HG03520 (cell line): ENCODE measurements around the gene VAT1L.

Experiments
- ATAC-seq: cut with Tn5 transposase; IDR thresholded peaks from one replicate; pipeline ENCODE4 v1.9.1; 2021; ENCODE audit warnings: mild to moderate bottlenecking, moderate library complexity; ENCODE audit not compliant: unreplicated experiment

Gene VAT1L

GRCh38 chr16:77905374-77905920 is 117.1 kb downstream of the VAT1L start:
- ATAC-seq = no peak

DNA sequence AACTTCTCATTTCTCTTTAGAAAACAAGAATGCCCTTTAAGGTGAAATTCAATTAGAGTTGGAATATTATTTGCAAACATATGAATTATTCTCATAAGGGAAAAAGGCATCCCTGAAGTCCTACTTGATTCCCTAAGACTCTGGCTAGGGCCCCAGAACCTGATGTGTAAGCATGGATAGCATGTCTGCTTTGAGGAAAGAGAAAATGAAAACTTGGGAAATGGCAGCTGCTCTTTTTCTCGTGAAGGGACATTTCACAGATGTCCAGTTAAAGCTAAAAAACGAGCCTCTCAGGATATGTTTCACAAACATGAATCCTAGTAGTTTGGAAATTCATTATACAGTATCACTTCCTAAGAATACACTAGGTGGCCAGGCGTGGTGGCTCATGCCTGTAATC is 121.7 kb downstream of the VAT1L start:
- ATAC-seq = no peak

GRCh38 chr16:77912617-77913016 is 124.3 kb downstream of the VAT1L start:
- ATAC-seq = no peak

GRCh38 chr16:77913738-77914253 is 125.4 kb downstream of the VAT1L start:
- ATAC-seq = no peak

- no peak for ATAC-seq
Measured at GRCh38 chr16:77916111-77916510, 127.7 kb downstream of the VAT1L start.

DNA sequence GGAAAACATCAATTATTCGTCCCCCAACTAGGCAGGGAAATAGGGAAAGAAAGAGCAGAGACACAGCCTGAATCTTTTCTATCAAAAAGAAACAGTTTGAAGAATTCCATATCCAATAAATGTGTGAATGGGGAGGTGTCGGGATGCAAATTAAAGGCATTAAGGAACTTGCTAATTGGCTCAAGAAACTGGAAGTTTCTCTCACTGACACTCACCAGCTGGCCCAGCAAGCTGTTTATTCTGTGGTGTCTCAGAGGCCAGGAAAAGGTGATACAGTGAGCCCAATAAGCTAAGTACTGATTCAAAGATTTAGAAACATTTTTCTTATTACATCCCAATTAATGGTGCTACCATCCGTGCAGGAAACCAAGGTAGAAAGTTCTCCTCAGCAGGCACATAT is 129.6 kb downstream of the VAT1L start:
- ATAC-seq = no peak

GRCh38 chr16:77918809-77919707 is 130.7 kb downstream of the VAT1L start:
- ATAC-seq = no peak

- no peak for ATAC-seq
Measured at GRCh38 chr16:77919761-77920415, 131.5 kb downstream of the VAT1L start.

DNA sequence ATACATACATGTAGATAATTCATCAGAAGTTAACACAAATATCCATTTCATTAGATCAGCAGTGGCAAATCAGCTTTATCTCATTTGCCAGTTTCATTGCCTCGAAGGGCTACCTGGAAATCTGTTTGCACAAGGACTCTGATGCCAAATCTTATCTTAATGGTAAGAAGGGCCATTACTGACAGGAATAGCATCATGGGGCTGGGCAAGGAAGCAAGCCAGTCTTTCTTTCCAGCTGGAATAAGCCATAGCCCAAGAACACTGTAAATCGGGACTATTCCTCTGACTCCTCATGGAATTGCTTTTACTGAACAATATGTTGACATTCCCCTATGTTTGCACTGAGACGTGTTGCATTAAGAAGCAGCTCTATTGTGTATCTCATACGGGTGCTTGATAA is 132.6 kb downstream of the VAT1L start:
- no peak for ATAC-seq

GRCh38 chr16:77922228-77922754 is 133.9 kb downstream of the VAT1L start:
- ATAC-seq = no peak

DNA sequence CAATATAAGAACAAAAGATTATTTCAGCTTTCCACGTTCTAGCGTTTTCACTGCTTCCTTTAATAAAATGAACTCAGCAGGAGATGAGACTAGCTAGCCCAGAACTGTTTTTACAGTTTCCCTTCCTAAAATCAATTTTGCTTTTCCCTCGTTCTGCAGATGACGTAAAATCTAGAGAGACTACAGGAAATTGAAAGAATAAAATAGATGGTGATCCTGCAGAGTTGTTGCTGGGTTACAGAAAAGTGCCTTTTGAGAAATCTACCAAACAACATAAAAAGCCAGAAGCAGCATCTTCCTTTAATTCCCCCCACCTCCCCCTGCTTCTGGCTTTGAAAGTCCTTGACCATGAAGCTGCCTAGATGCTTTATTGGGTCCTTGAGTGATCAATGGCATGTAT is 137.2 kb downstream of the VAT1L start:
- ATAC-seq = no peak

- no peak for ATAC-seq
Measured at GRCh38 chr16:77928096-77928495, 139.7 kb downstream of the VAT1L start.

DNA sequence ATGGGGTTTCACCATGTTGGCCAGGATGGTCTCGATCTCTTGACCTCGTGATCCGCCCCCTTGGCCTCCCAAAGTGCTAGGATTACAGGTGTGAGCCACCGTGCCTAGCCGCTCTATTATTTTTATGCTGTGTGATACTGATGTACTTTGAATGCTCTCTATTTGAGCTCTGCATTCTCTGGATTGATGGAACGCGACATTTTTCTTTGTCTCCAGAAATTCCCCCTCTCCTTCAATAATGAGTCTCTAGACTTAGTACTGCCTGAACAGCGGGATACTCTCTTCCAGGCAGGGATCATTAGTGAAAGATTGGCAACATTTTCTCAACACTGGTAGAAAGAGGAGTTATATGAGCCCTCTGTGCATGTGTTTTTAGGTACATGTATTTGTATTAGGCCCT is 140.6 kb downstream of the VAT1L start:
- no peak for ATAC-seq

GRCh38 chr16:77931058-77931457 is 142.7 kb downstream of the VAT1L start:
- no peak for ATAC-seq

- ATAC-seq = no peak
Measured at GRCh38 chr16:77937473-77938149, 149.2 kb downstream of the VAT1L start.

GRCh38 chr16:77938913-77939312 is 150.5 kb downstream of the VAT1L start:
- no peak for ATAC-seq

DNA sequence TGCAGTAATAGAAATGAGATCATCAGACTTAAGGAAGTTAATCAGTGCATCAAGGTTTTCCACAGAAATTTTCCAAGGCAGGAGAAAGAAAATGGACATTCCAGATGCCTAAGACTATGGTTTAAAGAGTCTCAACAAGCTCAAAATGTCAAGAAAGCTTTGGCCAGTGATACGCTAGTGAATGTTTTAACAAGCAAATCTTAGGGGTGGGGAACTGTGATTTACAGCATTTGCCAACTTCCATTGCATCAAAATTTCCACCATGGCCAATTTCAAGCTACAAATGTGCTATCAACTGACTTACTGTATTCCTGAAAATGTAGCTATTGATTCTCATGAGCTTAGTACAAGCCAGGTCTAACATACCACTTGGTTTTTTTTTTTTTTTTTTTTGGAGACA is 151.6 kb downstream of the VAT1L start:
- ATAC-seq = no peak

DNA sequence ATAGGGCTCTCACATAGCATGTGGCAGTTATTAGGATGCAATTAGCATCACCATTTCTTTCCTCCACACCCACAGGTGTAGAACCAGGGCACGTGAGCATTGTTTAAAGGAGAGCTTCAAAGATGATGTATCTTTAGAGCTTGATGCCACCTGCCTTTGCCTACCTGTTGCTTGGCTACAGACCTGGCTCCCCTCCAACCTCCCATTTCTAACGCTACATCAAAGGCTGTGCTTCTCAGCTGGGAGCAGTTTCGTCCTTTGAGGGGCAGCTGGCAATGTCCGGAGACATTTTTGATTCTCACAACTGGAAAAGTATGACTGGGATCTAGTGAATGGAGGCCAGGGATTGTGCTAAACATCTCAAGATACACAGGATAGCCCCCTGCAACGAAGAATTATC is 155.4 kb downstream of the VAT1L start:
- ATAC-seq = no peak

DNA sequence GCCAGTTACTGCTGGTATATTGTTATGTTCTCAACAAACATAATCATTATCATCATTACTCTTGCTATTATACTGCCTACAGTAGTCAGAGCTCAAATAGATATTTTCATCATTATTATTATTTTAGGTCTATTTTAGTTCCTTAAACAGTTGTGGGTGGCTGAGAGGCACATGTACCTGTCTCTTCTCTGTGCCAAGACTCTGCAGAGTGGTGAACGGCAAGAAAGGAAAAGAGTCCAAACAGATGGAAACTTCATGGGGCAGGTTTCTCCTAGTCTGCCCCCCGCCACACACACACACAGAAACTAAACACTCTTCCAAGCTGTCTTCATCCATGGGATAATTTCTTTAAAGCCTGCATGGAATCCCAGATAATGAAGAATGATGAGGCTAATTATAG is 156.3 kb downstream of the VAT1L start:
- ATAC-seq = no peak

GRCh38 chr16:77945126-77945525 is 156.8 kb downstream of the VAT1L start:
- ATAC-seq = no peak

DNA sequence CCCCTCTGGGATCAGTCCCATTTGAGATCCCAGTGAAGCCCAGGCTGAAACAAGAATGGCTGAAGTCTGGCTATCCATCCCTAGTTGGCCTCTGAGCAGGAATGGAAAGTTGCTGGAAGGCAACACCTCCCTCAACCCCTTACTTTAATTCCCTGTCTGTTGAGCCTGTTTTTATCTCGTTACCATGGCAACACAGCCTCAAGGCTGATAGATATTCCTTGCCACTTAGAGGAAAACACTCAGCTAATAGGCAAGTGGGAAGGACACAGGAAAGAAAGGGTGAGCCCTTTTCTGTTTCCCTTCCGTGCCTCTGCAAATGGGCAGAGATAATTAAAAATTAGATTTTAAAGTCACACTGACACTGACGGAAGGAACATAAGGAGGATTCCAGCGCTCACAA is 158.5 kb downstream of the VAT1L start:
- no peak for ATAC-seq
